Panc1 (cell line): ENCODE results near the gene NTM.

Experiments used
- CTCF ChIP-seq: fragments of 450-650 bp; IDR thresholded peaks from 2 replicates; pipeline ENCODE4 v1.5.1; 2017; ENCODE audit warnings: mild to moderate bottlenecking
- POLR2AphosphoS5 ChIP-seq: IDR thresholded peaks from 2 replicates; pipeline ENCODE4 v1.6.1; 2012; ENCODE audit warnings: mild to moderate bottlenecking, low read depth, low read length, moderate library complexity
- REST ChIP-seq, 2 experiments: IDR thresholded peaks; 2 replicates each; pipeline ENCODE4 v1.6.1; 2011 to 2012; ENCODE audit warnings: low read depth in 2 of 2, control low read depth in 1 of 2, low read length in 1 of 2, mild to moderate bottlenecking in 1 of 2, moderate library complexity in 1 of 2; ENCODE audit not compliant: insufficient read depth in 1 of 2
- TCF7L2 ChIP-seq: IDR thresholded peaks from 2 replicates; pipeline ENCODE4 v1.6.1; 2011; ENCODE audit warnings: mild to moderate bottlenecking, low read depth, low read length, inconsistent platforms

GRCh38 chr11:132217856-132218255 is 847.4 kb downstream of the NTM start:
- TF ChIP-seq CTCF (no peak), POLR2AphosphoS5 (no peak), REST (IDR thresholded peaks at IDR 0.05; ENCODE audit: insufficient read depth in 1 of 2, low read depth in 2 of 2, low read length in 1 of 2) (no peak), TCF7L2 (no peak)
